Lung (tissue), 12 donors: Measurements from ENCODE around the gene ZNF862. TPM values are rescaled to one million over a fixed set of nuclear protein-coding genes. Genes with fewer than 3 reads are reported as not detected.
A peak's percentile ranks its signal among the peaks of the same experiment; 100 is the strongest.

Experiments used
- ATAC-seq: fragments of 200-7000 bp; cut with Tn5 transposase; one replicate; pipeline ENCODE4 v1.9.1; 2020; ENCODE audit warnings: moderate number of reproducible peaks; ENCODE audit not compliant: insufficient read depth, low FRiP score
- DNase-seq, 3 donors: peaks; one replicate each; pipeline ENCODE4 v3.0.0-alpha.2; 2013 to 2017
- H3K27ac ChIP-seq, 2 donors: one replicate each; pipeline ENCODE4 v1.5.1; 2013; ENCODE audit warnings: mild to moderate bottlenecking in 2 of 2, moderate library complexity in 2 of 2, control low read depth in 1 of 2, inconsistent platforms in 1 of 2, low read depth in 1 of 2, low read length in 1 of 2
- H3K27me3 ChIP-seq, 3 donors: one replicate each; pipeline ENCODE4 v1.5.1; 2013; ENCODE audit warnings: low read length in 2 of 3; ENCODE audit not compliant: control insufficient read depth in 3 of 3, insufficient read depth in 3 of 3
- H3K36me3 ChIP-seq, 4 donors: one replicate each; pipeline ENCODE4 v1.5.1; 2013; ENCODE audit warnings: low read length in 4 of 4, mild to moderate bottlenecking in 1 of 4, moderate library complexity in 1 of 4; ENCODE audit not compliant: control insufficient read depth in 4 of 4, insufficient read depth in 4 of 4
- H3K4me1 ChIP-seq, 5 donors: one replicate each; pipeline ENCODE4 v1.5.1; 2013; ENCODE audit warnings: low read length in 5 of 5, mild to moderate bottlenecking in 2 of 5, moderate library complexity in 1 of 5; ENCODE audit not compliant: control insufficient read depth in 5 of 5, insufficient read depth in 5 of 5
- H3K4me3 ChIP-seq: one replicate; pipeline ENCODE4 v1.5.1; 2013; ENCODE audit warnings: mild to moderate bottlenecking, control low read depth, moderate library complexity
- H3K9ac ChIP-seq, 2 donors: one replicate each; pipeline ENCODE4 v1.5.1; 2013; ENCODE audit warnings: low read length in 2 of 2, control low read depth in 1 of 2; ENCODE audit not compliant: insufficient read depth in 1 of 2
- H3K9me3 ChIP-seq, 4 donors: one replicate each; pipeline ENCODE4 v1.5.1; 2013; ENCODE audit warnings: low read length in 3 of 4, mild to moderate bottlenecking in 1 of 4, moderate library complexity in 1 of 4; ENCODE audit not compliant: control insufficient read depth in 4 of 4, insufficient read depth in 3 of 4
- CTCF ChIP-seq: IDR thresholded peaks from 2 replicates; pipeline ENCODE4 v1.5.1; 2012; ENCODE audit warnings: mild to moderate bottlenecking; ENCODE audit errors: control extremely low read depth, extremely low read depth
- WGBS, 2 donors: extraction: QIAGEN DNeasy Blood & Tissue Kit; methylation state at CpG; one replicate each; pipeline ENCODE4 v1.1.7; 2013; 5-methylcytosine and 5-hydroxymethylcytosine counted together
- polyA plus RNA-seq, 2 donors: library from polyadenylated mRNA; stranded (reverse); fragments of 200-250 nt; gene quantifications; one replicate each; pipeline ENCODE4 v1.2.1, GENCODE V29; 2013
- total RNA-seq, 2 donors: library from RNA; depleted of rRNA in 1 of 2; stranded (reverse); fragments of >200 nt in 1 of 2; gene quantifications; one replicate each; pipeline ENCODE4 v1.2.1, GENCODE V29; 2014 to 2021
- donor health status: control.
- donor health status: control.
- donor health status: Bipolar disorder and iron deficiency.
- donor health status: healthy.
- donor health status: DM: yes; HTN: yes; CAD: no.

Gene ZNF862
- total and polyA plus RNA-seq, 4 donors: 5.2 to 22.1 (median 10.0) TPM

GRCh38 chr7:149851449-149851848 lies 13.3 kb downstream of the ZNF862 start:
- Histone ChIP-seq H3K9me3 (no peaks in the 10 kb centered on the region), H3K9ac (no peak overlapping the region), H3K4me1 (peaks cover 0 to 19% (median 6%) of the 10 kb centered on the region in 5 donors), H3K36me3 (peaks cover 5 to 13% (median 8%) of the 10 kb centered on the region in 4 donors), H3K27ac (no peak overlapping the region), H3K4me3 (no peak overlapping the region), H3K27me3 (no peaks in the 10 kb centered on the region)
- no peak for ATAC-seq
- DNase-seq: peak in 1 of 3 donors; percentile 3
- WGBS, 2 donors: 92 to 95% methylated on average over 9 of the region's 9 CpGs
- no peak for TF ChIP-seq CTCF

GRCh38 chr7:149853157-149853556 lies 15.0 kb downstream of the ZNF862 start:
- Histone ChIP-seq H3K4me3 (no peak overlapping the region), H3K4me1 (peaks cover 0 to 19% (median 6%) of the 10 kb centered on the region in 5 donors), H3K9me3 (no peaks in the 10 kb centered on the region), H3K36me3 (peaks cover 0 to 11% (median 6%) of the 10 kb centered on the region in 4 donors), H3K27me3 (no peaks in the 10 kb centered on the region), H3K27ac (no peak overlapping the region), H3K9ac (no peak overlapping the region)
- 97 to 98% methylated on average over 9 of the region's 9 CpGs for WGBS, 2 donors
- ATAC-seq: no peak
- no peak for TF ChIP-seq CTCF
- DNase-seq: no peak

- Histone ChIP-seq H3K4me1 (peaks cover 0 to 19% (median 6%) of the 10 kb centered on the region in 5 donors), H3K9ac (no peak overlapping the region), H3K27me3 (no peaks in the 10 kb centered on the region), H3K27ac (peak overlapping the region; percentile 7 to 15), H3K9me3 (no peaks in the 10 kb centered on the region), H3K36me3 (peaks cover 0 to 8% (median 5%) of the 10 kb centered on the region in 4 donors), H3K4me3 (no peak overlapping the region)
- DNase-seq (peak; percentile 72 to 88 (median 75)), ATAC-seq (peak; percentile 60)
- WGBS, 2 donors: 49 to 69% methylated on average over 13 of the region's 13 CpGs
- no peak for TF ChIP-seq CTCF
These were observed 16.6 kb downstream of the ZNF862 start for GRCh38 chr7:149854611-149855360.
